Thyroid gland (tissue), 4 donors: Measurements from ENCODE around the gene SLC4A7. TPM values are rescaled to one million over a fixed set of nuclear protein-coding genes. Genes with fewer than 3 reads are reported as not detected.

Source experiments
- DNase-seq, 2 donors: peaks; one replicate each; pipeline ENCODE4 v3.0.0-alpha.2; 2019
- H3K27ac ChIP-seq, 3 donors: fragments of 200-600 bp; sonication (generic); 1 replicate in 2 of 3; 2 replicates in 1 of 3; pipeline ENCODE4 v1.5.1; 2016 to 2019; ENCODE audit warnings: mild to moderate bottlenecking in 1 of 3, moderate library complexity in 1 of 3
- H3K27me3 ChIP-seq: fragments of 200-600 bp; sonication (generic); one replicate; pipeline ENCODE4 v1.5.1; 2019
- H3K36me3 ChIP-seq, 2 donors: fragments of 200-600 bp; sonication (generic); one replicate each; pipeline ENCODE4 v1.5.1; 2016 to 2019
- H3K4me1 ChIP-seq, 2 donors: fragments of 200-600 bp; sonication (generic); one replicate each; pipeline ENCODE4 v1.5.1; 2017 to 2019
- H3K4me3 ChIP-seq, 3 donors: fragments of 200-600 bp; sonication (generic); replicated peaks in 1 of 3; 1 replicate in 2 of 3; 2 replicates in 1 of 3; pipeline ENCODE4 v1.5.1; 2016; ENCODE audit warnings: mild to moderate bottlenecking in 1 of 3
- H3K9me3 ChIP-seq: fragments of 200-600 bp; sonication (generic); one replicate; pipeline ENCODE4 v1.5.1; 2017
- CTCF ChIP-seq, 6 experiments: fragments of 200-600 bp in 3 of 6; fragments of 450-650 bp in 3 of 6; sonication (generic) in 3 of 6; IDR thresholded peaks; one replicate each; pipeline ENCODE4 v1.5.1; 2016 to 2019; ENCODE audit warnings: antibody characterized with exemption in 6 of 6, mild to moderate bottlenecking in 2 of 6, inconsistent platforms in 1 of 6, moderate library complexity in 1 of 6
- POLR2A ChIP-seq, 2 donors: fragments of 450-650 bp; IDR thresholded peaks; one replicate each; pipeline ENCODE4 v1.6.1; 2017; ENCODE audit warnings: antibody characterized with exemption in 2 of 2, mild to moderate bottlenecking in 2 of 2, moderate library complexity in 1 of 2
- WGBS, 2 donors: methylation state at CpG; one replicate each; pipeline ENCODE4 v1.1.5; 2017; 5-methylcytosine and 5-hydroxymethylcytosine counted together
- intact Hi-C: fragments of 100-400 bp; cut with DNase I; formaldehyde crosslinking; loops from one replicate; pipeline ENCODE4 v1.15.1; 2023
- total RNA-seq, 4 donors: library from RNA; depleted of rRNA; stranded (reverse); fragments of >200 nt; gene quantifications; one replicate each; pipeline ENCODE4 v1.2.3, GENCODE V29; 2016

The SLC4A7 gene
- total RNA-seq, 4 donors from 2014 or later, result 22.0 to 47.6 (median 32.3) TPM

GRCh38 chr3:27488821-27489220, 4.6 kb upstream of the SLC4A7 start:
- no peaks in the 10 kb centered on the region for H3K9me3 ChIP-seq
- no peak for DNase-seq
- no peaks in the 10 kb centered on the region for H3K27me3 ChIP-seq
- intact Hi-C loops, result no loop called here
- no peak overlapping the region for H3K27ac ChIP-seq
- WGBS, 2 donors, result 88 to 99% methylated on average over 2 of the region's 2 CpGs
- no peaks in the 10 kb centered on the region for H3K4me1 ChIP-seq
- H3K36me3 ChIP-seq, result no peaks in the 10 kb centered on the region
- H3K4me3 ChIP-seq, result no peak overlapping the region
- TF ChIP-seq CTCF (IDR thresholded peaks at IDR 0.05), result no peak
- no peak for TF ChIP-seq POLR2A (IDR thresholded peaks at IDR 0.05)

- H3K27ac ChIP-seq, result no peak overlapping the region
- H3K27me3 ChIP-seq, result no peaks in the 10 kb centered on the region
- DNase-seq, result no peak
- 40 to 59% methylated on average over 1 of the region's 1 CpG for WGBS, 2 donors
- peaks cover 0 to 4% of the 10 kb centered on the region in 2 donors for H3K4me1 ChIP-seq
- H3K36me3 ChIP-seq, result no peaks in the 10 kb centered on the region
- TF ChIP-seq CTCF (IDR thresholded peaks at IDR 0.05) (no peak), POLR2A (IDR thresholded peaks at IDR 0.05) (no peak)
- no peaks in the 10 kb centered on the region for H3K9me3 ChIP-seq
- no peak overlapping the region for H3K4me3 ChIP-seq
- intact Hi-C loops, result no loop called here
Measured at GRCh38 chr3:27487383-27487782, 3.2 kb upstream of the SLC4A7 start.

- Histone ChIP-seq H3K4me3 (no peak overlapping the region), H3K36me3 (no peaks in the 10 kb centered on the region), H3K27me3 (no peaks in the 10 kb centered on the region), H3K9me3 (no peaks in the 10 kb centered on the region), H3K4me1 (peaks cover 0 to 6% of the 10 kb centered on the region in 2 donors), H3K27ac (no peak overlapping the region)
- 88 to 89% methylated on average over 7 of the region's 7 CpGs for WGBS, 2 donors
- no peak for DNase-seq
- no peak for TF ChIP-seq POLR2A (IDR thresholded peaks at IDR 0.05)
- no peak for TF ChIP-seq CTCF (IDR thresholded peaks at IDR 0.05)
- intact Hi-C loops, result no loop called here
Measured at GRCh38 chr3:27486336-27486735, 2.2 kb upstream of the SLC4A7 start.

- DNase-seq, result no peak
- Histone ChIP-seq H3K4me1 (peaks cover 0 to 6% of the 10 kb centered on the region in 2 donors), H3K4me3 (no peak overlapping the region), H3K27ac (no peak overlapping the region), H3K36me3 (no peaks in the 10 kb centered on the region), H3K9me3 (no peaks in the 10 kb centered on the region), H3K27me3 (no peaks in the 10 kb centered on the region)
- intact Hi-C loops, result no loop called here
- TF ChIP-seq POLR2A (IDR thresholded peaks at IDR 0.05), result no peak
- TF ChIP-seq CTCF (IDR thresholded peaks at IDR 0.05), result no peak
- WGBS, 2 donors, result 92 to 94% methylated on average over 5 of the region's 5 CpGs
Measured at GRCh38 chr3:27485866-27486265, 1.7 kb upstream of the SLC4A7 start.

GRCh38 chr3:27483117-27484014, 818 bp downstream of the SLC4A7 start:
- DNase-seq, result peak; percentile 53 to 55
- peak in 1 of 6 experiments; percentile 4 for TF ChIP-seq CTCF (IDR thresholded peaks at IDR 0.05)
- TF ChIP-seq POLR2A (IDR thresholded peaks at IDR 0.05), result peak in 1 of 2 donors; percentile 54
- intact Hi-C loops, result no loop called here
- Histone ChIP-seq H3K4me3 (peak overlapping the region; percentile 91 to 93 (median 92)), H3K27ac (peak overlapping the region; percentile 85 to 94 (median 91)), H3K9me3 (no peaks in the 10 kb centered on the region), H3K27me3 (no peaks in the 10 kb centered on the region), H3K4me1 (peaks cover 0 to 6% of the 10 kb centered on the region in 2 donors), H3K36me3 (no peaks in the 10 kb centered on the region)
- 1 to 2% methylated on average over 39 to 47 of the region's 75 CpGs for WGBS, 2 donors
